ENCODE data around the gene C9orf152. TPM values are rescaled to one million over a fixed set of nuclear protein-coding genes. Genes with fewer than 3 reads are reported as not detected.

The C9orf152 gene, protein sequence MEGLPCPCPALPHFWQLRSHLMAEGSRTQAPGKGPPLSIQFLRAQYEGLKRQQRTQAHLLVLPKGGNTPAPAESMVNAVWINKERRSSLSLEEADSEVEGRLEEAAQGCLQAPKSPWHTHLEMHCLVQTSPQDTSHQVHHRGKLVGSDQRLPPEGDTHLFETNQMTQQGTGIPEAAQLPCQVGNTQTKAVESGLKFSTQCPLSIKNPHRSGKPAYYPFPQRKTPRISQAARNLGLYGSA
- polyA plus RNA-seq (2013, experiment 1 of 2), result 0.01 TPM
- polyA plus RNA-seq (2013, experiment 2 of 2), result not detected

DNA sequence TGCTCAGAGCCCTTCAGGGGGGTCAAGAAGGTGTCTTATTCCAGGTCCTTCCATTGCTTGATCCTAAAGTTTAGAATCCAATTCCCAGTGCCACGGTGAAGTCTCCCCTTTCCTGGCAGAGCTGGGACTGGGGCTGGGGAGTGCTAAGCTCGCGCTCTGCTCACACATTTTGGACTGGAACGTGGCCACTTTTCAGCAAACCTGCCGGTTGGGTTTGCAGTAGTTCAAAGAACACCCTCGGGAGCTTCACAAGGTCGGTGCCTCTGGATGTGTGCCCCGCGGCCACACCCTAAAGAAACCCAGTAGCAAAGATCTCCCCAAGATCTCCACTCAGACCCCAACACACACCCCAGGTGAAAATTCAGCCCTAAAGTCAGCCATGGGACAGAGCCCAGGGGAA, at the start of gene C9orf152:
Gene C9orf152, minus strand, starts transcription at position 129 of the 400 bp plus-strand sequence. CDS start 580 bp downstream, outside the sequence.
- Histone ChIP-seq H3K4me3 (ENCODE audit: low read length) (no peak within 1 kb of the TSS), H3K27me3 (ENCODE audit: insufficient read depth, low read length, poor library complexity) (no peaks in the 10 kb centered on the region), H3K9ac (ENCODE audit: low read length) (no peak within 1 kb of the TSS), H3K27ac (ENCODE audit: low read depth, low read length) (no peak within 1 kb of the TSS), H4K5ac (ENCODE audit: low read length) (no peak within 1 kb of the TSS), H3K56ac (ENCODE audit: low read length) (no peak within 1 kb of the TSS), H2BK15ac (replicated peaks; ENCODE audit: low read depth) (no peak within 1 kb of the TSS), H2BK5ac (ENCODE audit: low read length) (no peak within 1 kb of the TSS), H3K4me1 (ENCODE audit: control insufficient read depth, low read depth, low read length) (no peaks in the 10 kb centered on the region), H2BK120ac (ENCODE audit: low read depth, low read length) (no peak within 1 kb of the TSS), H3K79me1 (ENCODE audit: low read length) (no peaks in the 10 kb centered on the region), H3K36me3 (ENCODE audit: control insufficient read depth, insufficient read depth, low read length) (no peaks in the 10 kb centered on the region), H3K23ac (ENCODE audit: low read length) (no peak within 1 kb of the TSS), H2AK5ac (ENCODE audit: low read length) (no peak within 1 kb of the TSS), H3K18ac (ENCODE audit: low read length) (no peak within 1 kb of the TSS), H3K79me2 (ENCODE audit: control insufficient read depth, insufficient read depth, low read length) (no peaks in the 10 kb centered on the region), H3K4ac (ENCODE audit: low read depth, low read length) (no peak within 1 kb of the TSS), H4K8ac (ENCODE audit: low read depth, low read length) (no peak within 1 kb of the TSS), H3K4me2 (ENCODE audit: low read length) (no peak within 1 kb of the TSS)
- no CpG with 5 or more reads among the region's 9 CpGs for WGBS (ENCODE audit: extremely low coverage, insufficient coverage, low lambda C conversion rate)
- no peak for DNase-seq

DNA sequence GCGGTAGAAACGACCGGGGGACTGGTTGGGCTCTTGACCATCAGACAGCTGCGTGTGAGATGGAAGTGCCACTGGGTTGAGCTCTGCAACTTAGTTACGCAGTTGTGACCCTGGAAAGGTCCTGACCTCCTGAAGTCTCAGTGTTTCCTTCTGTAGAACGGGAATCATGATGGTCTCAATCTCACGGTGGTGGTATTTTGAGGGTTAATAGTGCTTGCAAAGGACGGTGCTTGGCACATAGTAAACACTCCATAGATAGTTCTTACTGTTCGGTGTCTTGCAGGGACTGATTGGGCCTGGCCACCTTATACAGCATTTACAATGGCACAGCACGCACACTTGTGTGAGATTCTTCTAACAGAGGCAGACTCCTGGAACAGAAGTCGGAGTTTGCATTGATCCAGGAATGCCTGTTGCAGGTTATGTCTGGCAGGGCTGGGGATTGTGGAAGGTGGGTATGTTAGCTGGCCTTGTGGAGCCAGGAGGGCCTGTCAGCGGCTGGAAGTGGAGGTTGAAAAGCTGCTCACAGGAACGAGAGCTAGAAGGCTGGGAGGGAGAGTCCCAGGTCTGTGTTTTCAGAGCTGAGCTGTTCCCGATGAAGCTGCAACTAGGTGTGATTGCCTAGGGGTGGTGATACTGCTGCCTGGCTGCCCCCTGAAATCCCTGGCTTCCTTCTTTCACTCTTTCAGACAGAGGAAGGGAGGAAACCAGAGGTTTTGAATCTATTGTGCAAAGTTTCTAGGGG, 49.3 kb upstream of the C9orf152 start:
- Histone ChIP-seq H4K8ac (ENCODE audit: low read depth, low read length) (no peak overlapping the region), H2AK5ac (ENCODE audit: low read length) (no peak overlapping the region), H3K18ac (ENCODE audit: low read length) (peak overlapping the region; percentile 35), H2BK5ac (ENCODE audit: low read length) (peak overlapping the region; percentile 34), H4K5ac (ENCODE audit: low read length) (no peak overlapping the region), H3K9ac (ENCODE audit: low read length) (peak overlapping the region; percentile 66), H3K4me3 (ENCODE audit: low read length) (peak overlapping the region; percentile 44), H2BK120ac (ENCODE audit: low read depth, low read length) (no peak overlapping the region), H3K27me3 (ENCODE audit: insufficient read depth, low read length, poor library complexity) (no peaks in the 10 kb centered on the region), H3K36me3 (ENCODE audit: control insufficient read depth, insufficient read depth, low read length) (no peaks in the 10 kb centered on the region), H3K56ac (ENCODE audit: low read length) (peak overlapping the region; percentile 85), H2BK15ac (replicated peaks; ENCODE audit: low read depth) (no peak overlapping the region), H3K4ac (ENCODE audit: low read depth, low read length) (no peak overlapping the region), H3K79me1 (ENCODE audit: low read length) (no peaks in the 10 kb centered on the region), H3K79me2 (ENCODE audit: control insufficient read depth, insufficient read depth, low read length) (peaks cover 38% of the 10 kb centered on the region), H3K27ac (ENCODE audit: low read depth, low read length) (peak overlapping the region; percentile 0), H3K23ac (ENCODE audit: low read length) (no peak overlapping the region), H3K4me1 (ENCODE audit: control insufficient read depth, low read depth, low read length) (peaks cover 4% of the 10 kb centered on the region), H3K4me2 (ENCODE audit: low read length) (peak overlapping the region; percentile 41)
- WGBS (ENCODE audit: extremely low coverage, insufficient coverage, low lambda C conversion rate), result no CpG with 5 or more reads among the region's 14 CpGs
- DNase-seq, result peak; percentile 59

GRCh38 chr9:110256380-110257096, 48.6 kb upstream of the C9orf152 start, which contains the start of gene TXN:
TXN (minus strand) TSS chr9:110256507; CDS start chr9:110256435, 72 bp downstream.
- H3K27me3 ChIP-seq (ENCODE audit: insufficient read depth, low read length, poor library complexity), result no peaks in the 10 kb centered on the region
- no peak within 1 kb of the TSS for H2AK5ac ChIP-seq (ENCODE audit: low read length)
- H3K4me1 ChIP-seq (ENCODE audit: control insufficient read depth, low read depth, low read length), result peaks cover 4% of the 10 kb centered on the region
- peak within 1 kb of the TSS; percentile 64 for H3K4me3 ChIP-seq (ENCODE audit: low read length)
- peak within 1 kb of the TSS; percentile 41 for H3K4ac ChIP-seq (ENCODE audit: low read depth, low read length)
- H4K5ac ChIP-seq (ENCODE audit: low read length), result no peak within 1 kb of the TSS
- whole genome bisulfite sequencing (ENCODE audit: extremely low coverage, insufficient coverage, low lambda C conversion rate), result no CpG with 5 or more reads among the region's 65 CpGs
- no peak within 1 kb of the TSS for H2BK15ac ChIP-seq (replicated peaks; ENCODE audit: low read depth)
- DNase-seq, result peak; percentile 89
- no peak within 1 kb of the TSS for H2BK120ac ChIP-seq (ENCODE audit: low read depth, low read length)
- no peaks in the 10 kb centered on the region for H3K36me3 ChIP-seq (ENCODE audit: control insufficient read depth, insufficient read depth, low read length)
- no peak within 1 kb of the TSS for H3K23ac ChIP-seq (ENCODE audit: low read length)
- no peak within 1 kb of the TSS for H4K8ac ChIP-seq (ENCODE audit: low read depth, low read length)
- peak within 1 kb of the TSS; percentile 34 for H2BK5ac ChIP-seq (ENCODE audit: low read length)
- peak within 1 kb of the TSS; percentile 85 for H3K9ac ChIP-seq (ENCODE audit: low read length)
- H3K18ac ChIP-seq (ENCODE audit: low read length), result peak within 1 kb of the TSS; percentile 43
- peak within 1 kb of the TSS; percentile 43 for H3K4me2 ChIP-seq (ENCODE audit: low read length)
- peak within 1 kb of the TSS; percentile 58 for H3K27ac ChIP-seq (ENCODE audit: low read depth, low read length)
- peak within 1 kb of the TSS; percentile 85 for H3K56ac ChIP-seq (ENCODE audit: low read length)
- peaks cover 44% of the 10 kb centered on the region for H3K79me2 ChIP-seq (ENCODE audit: control insufficient read depth, insufficient read depth, low read length)
- no peaks in the 10 kb centered on the region for H3K79me1 ChIP-seq (ENCODE audit: low read length)

- Histone ChIP-seq H2BK15ac (replicated peaks; ENCODE audit: low read depth) (no peak overlapping the region), H4K8ac (ENCODE audit: low read depth, low read length) (no peak overlapping the region), H3K27ac (ENCODE audit: low read depth, low read length) (peak overlapping the region; percentile 58), H3K27me3 (ENCODE audit: insufficient read depth, low read length, poor library complexity) (no peaks in the 10 kb centered on the region), H3K4me3 (ENCODE audit: low read length) (peak overlapping the region; percentile 64), H3K79me1 (ENCODE audit: low read length) (no peaks in the 10 kb centered on the region), H2AK5ac (ENCODE audit: low read length) (no peak overlapping the region), H3K36me3 (ENCODE audit: control insufficient read depth, insufficient read depth, low read length) (no peaks in the 10 kb centered on the region), H3K9ac (ENCODE audit: low read length) (peak overlapping the region; percentile 85), H3K56ac (ENCODE audit: low read length) (peak overlapping the region; percentile 84), H2BK5ac (ENCODE audit: low read length) (no peak overlapping the region), H4K5ac (ENCODE audit: low read length) (no peak overlapping the region), H3K4me1 (ENCODE audit: control insufficient read depth, low read depth, low read length) (peaks cover 4% of the 10 kb centered on the region), H3K18ac (ENCODE audit: low read length) (peak overlapping the region; percentile 43), H2BK120ac (ENCODE audit: low read depth, low read length) (no peak overlapping the region), H3K79me2 (ENCODE audit: control insufficient read depth, insufficient read depth, low read length) (peaks cover 47% of the 10 kb centered on the region), H3K23ac (ENCODE audit: low read length) (no peak overlapping the region), H3K4me2 (ENCODE audit: low read length) (peak overlapping the region; percentile 43), H3K4ac (ENCODE audit: low read depth, low read length) (peak overlapping the region; percentile 21)
- no CpG with 5 or more reads among the region's 81 CpGs for WGBS (ENCODE audit: extremely low coverage, insufficient coverage, low lambda C conversion rate)
- peak; percentile 66 for DNase-seq
Measured at GRCh38 chr9:110255463-110256379, 47.8 kb upstream of the C9orf152 start.

GRCh38 chr9:110255034-110255462, 47.1 kb upstream of the C9orf152 start:
- no peak for DNase-seq
- peak overlapping the region; percentile 84 for H3K56ac ChIP-seq (ENCODE audit: low read length)
- peaks cover 2% of the 10 kb centered on the region for H3K79me1 ChIP-seq (ENCODE audit: low read length)
- no peak overlapping the region for H3K27ac ChIP-seq (ENCODE audit: low read depth, low read length)
- peaks cover 4% of the 10 kb centered on the region for H3K4me1 ChIP-seq (ENCODE audit: control insufficient read depth, low read depth, low read length)
- H3K36me3 ChIP-seq (ENCODE audit: control insufficient read depth, insufficient read depth, low read length), result no peaks in the 10 kb centered on the region
- no peak overlapping the region for H3K4ac ChIP-seq (ENCODE audit: low read depth, low read length)
- no peak overlapping the region for H2AK5ac ChIP-seq (ENCODE audit: low read length)
- H2BK5ac ChIP-seq (ENCODE audit: low read length), result no peak overlapping the region
- peaks cover 53% of the 10 kb centered on the region for H3K79me2 ChIP-seq (ENCODE audit: control insufficient read depth, insufficient read depth, low read length)
- H4K8ac ChIP-seq (ENCODE audit: low read depth, low read length), result no peak overlapping the region
- peak overlapping the region; percentile 43 for H3K18ac ChIP-seq (ENCODE audit: low read length)
- no peak overlapping the region for H2BK120ac ChIP-seq (ENCODE audit: low read depth, low read length)
- no peak overlapping the region for H4K5ac ChIP-seq (ENCODE audit: low read length)
- no peaks in the 10 kb centered on the region for H3K27me3 ChIP-seq (ENCODE audit: insufficient read depth, low read length, poor library complexity)
- H3K9ac ChIP-seq (ENCODE audit: low read length), result peak overlapping the region; percentile 85
- H3K23ac ChIP-seq (ENCODE audit: low read length), result no peak overlapping the region
- H3K4me3 ChIP-seq (ENCODE audit: low read length), result peak overlapping the region; percentile 64
- WGBS (ENCODE audit: extremely low coverage, insufficient coverage, low lambda C conversion rate), result no CpG with 5 or more reads among the region's 17 CpGs
- H3K4me2 ChIP-seq (ENCODE audit: low read length), result peak overlapping the region; percentile 43
- H2BK15ac ChIP-seq (replicated peaks; ENCODE audit: low read depth), result no peak overlapping the region

Measured in mesendoderm (in vitro differentiated cells).